B cell (primary cell): ENCODE data around the gene SIRT3. TPM values are rescaled to one million over a fixed set of nuclear protein-coding genes. Genes with fewer than 3 reads are reported as not detected.

Experiments
- ATAC-seq: fragments of 200-7000 bp; cut with Tn5 transposase; one replicate; pipeline ENCODE4 v1.10.0; 2021; ENCODE audit warnings: low read depth, mild to moderate bottlenecking, moderate number of reproducible peaks, moderate library complexity
- CTCF ChIA-PET: fragments of 350-600 bp; sonication (Branson Sonifier 250); formaldehyde crosslinking; loops from one replicate; lab custom pipeline; 2021; ENCODE audit warnings: antibody characterized with exemption, inconsistent platforms; lab: Charles Lee
- POLR2A ChIA-PET: fragments of 350-600 bp; sonication (Branson Sonifier 250); formaldehyde crosslinking; loops from one replicate; lab custom pipeline; 2021; ENCODE audit warnings: antibody characterized with exemption; lab: Charles Lee
- DNase-seq: peaks from one replicate; pipeline ENCODE4 v3.0.0; 2013
- H2AFZ ChIP-seq: 2 replicates; pipeline ENCODE4 v1.6.1; 2012; ENCODE audit warnings: mild to moderate bottlenecking, low read depth, low read length; ENCODE audit not compliant: insufficient read depth, poor library complexity, severe bottlenecking
- H3K27ac ChIP-seq, 2 donors: 1 replicate in 1 of 2; 2 replicates in 1 of 2; pipeline ENCODE4 v1.5.1; 2012 to 2013; ENCODE audit warnings: low read length in 2 of 2, mild to moderate bottlenecking in 2 of 2, moderate library complexity in 1 of 2
- H3K27me3 ChIP-seq, 4 experiments: fragments of 200-600 bp in 1 of 4; sonication (generic) in 1 of 4; replicated peaks in 1 of 4; 1 replicate in 2 of 4; 2 replicates in 2 of 4; pipeline versions ENCODE4 v1.6.1 to v1.7.0; 2013 to 2016; ENCODE audit warnings: low read length in 3 of 4, mild to moderate bottlenecking in 2 of 4, mixed read lengths in 1 of 4, moderate library complexity in 1 of 4; ENCODE audit not compliant: insufficient read depth in 4 of 4, control insufficient read depth in 3 of 4; ENCODE audit errors: control extremely low read depth in 1 of 4
- H3K36me3 ChIP-seq, 2 experiments: replicated peaks in 1 of 2; 1 replicate in 1 of 2; 2 replicates in 1 of 2; pipeline versions ENCODE4 v1.6.1 to v1.7.1; 2013; ENCODE audit warnings: low read length in 1 of 2; ENCODE audit not compliant: insufficient read depth in 2 of 2, control insufficient read depth in 1 of 2; ENCODE audit errors: control extremely low read depth in 1 of 2, extremely low read depth in 1 of 2
- H3K4me1 ChIP-seq, 2 donors: fragments of 200-600 bp in 1 of 2; sonication (generic) in 1 of 2; 1 replicate in 1 of 2; 2 replicates in 1 of 2; pipeline versions ENCODE4 v1.5.1 to v1.6.1; 2013 to 2017; ENCODE audit warnings: low read length in 2 of 2; ENCODE audit not compliant: control insufficient read depth in 2 of 2, insufficient read depth in 2 of 2
- H3K4me2 ChIP-seq: replicated peaks from 2 replicates; pipeline ENCODE3; 2012; ENCODE audit warnings: mild to moderate bottlenecking, low read depth, low read length; ENCODE audit not compliant: poor library complexity, severe bottlenecking
- H3K4me3 ChIP-seq, 5 experiments: fragments of 200-600 bp in 1 of 5; sonication (generic) in 1 of 5; 1 replicate in 3 of 5; 2 replicates in 2 of 5; pipeline versions ENCODE4 v1.5.1 to v1.7.0; 2011 to 2016; ENCODE audit warnings: low read length in 4 of 5, mild to moderate bottlenecking in 4 of 5, low read depth in 2 of 5, control low read depth in 1 of 5, moderate library complexity in 1 of 5; ENCODE audit not compliant: insufficient read depth in 1 of 5; ENCODE audit errors: control extremely low read depth in 1 of 5, extremely low read depth in 1 of 5
- H3K79me2 ChIP-seq: fragments of 200-600 bp; sonication (generic); one replicate; pipeline ENCODE4 v1.6.0; 2016; ENCODE audit warnings: low read length; ENCODE audit not compliant: control insufficient read depth, insufficient read depth
- H3K9ac ChIP-seq: fragments of 200-600 bp; sonication (generic); 2 replicates; pipeline ENCODE4 v1.6.1; 2017; ENCODE audit warnings: mild to moderate bottlenecking, low read length, moderate library complexity
- H3K9me3 ChIP-seq, 3 donors: one replicate each; pipeline versions ENCODE4 v1.6.1 to v1.7.1; 2013; ENCODE audit warnings: low read length in 2 of 3; ENCODE audit not compliant: control insufficient read depth in 2 of 3, insufficient read depth in 1 of 3; ENCODE audit errors: control extremely low read depth in 1 of 3
- H4K20me1 ChIP-seq: 2 replicates; pipeline ENCODE4 v1.6.0; 2012; ENCODE audit warnings: mild to moderate bottlenecking, low read length; ENCODE audit not compliant: insufficient read depth, control insufficient read depth, poor library complexity, severe bottlenecking
- H3K27ac Mint-ChIP-seq: one replicate; pipeline ENCODE4 v1.8.0; 2021; ENCODE audit warnings: mixed read lengths
- H3K27me3 Mint-ChIP-seq: one replicate; pipeline ENCODE4 v1.8.0; 2021; ENCODE audit warnings: mixed read lengths
- H3K4me1 Mint-ChIP-seq: one replicate; pipeline ENCODE4 v1.8.0; 2021; ENCODE audit warnings: mixed read lengths
- H3K4me3 Mint-ChIP-seq: one replicate; pipeline ENCODE4 v1.8.0; 2021; ENCODE audit warnings: mixed read lengths
- H3K9me3 Mint-ChIP-seq: one replicate; pipeline ENCODE4 v1.8.0; 2022; ENCODE audit warnings: mixed read lengths; ENCODE audit not compliant: insufficient read depth
- EZH2 ChIP-seq: IDR thresholded peaks from 2 replicates; pipeline ENCODE4 v1.6.1; 2012; ENCODE audit warnings: borderline replicate concordance, low read depth, mild to moderate bottlenecking, moderate library complexity, low read length; ENCODE audit not compliant: insufficient read depth, poor library complexity, severe bottlenecking
- WGBS: methylation state at CpG from one replicate; pipeline ENCODE4 v1.1.5; 2013; ENCODE audit warnings: missing lambda C conversion rate; ENCODE audit not compliant: insufficient coverage; 5-methylcytosine and 5-hydroxymethylcytosine counted together
- intact Hi-C: fragments of 100-400 bp; cut with micrococcal nuclease; formaldehyde crosslinking; loops from one replicate; pipeline ENCODE4 v1.10.0; 2022
- polyA plus RNA-seq: library from polyadenylated mRNA; depleted of rRNA; stranded (reverse); fragments of >200 nt; gene quantifications from 2 replicates; pipeline ENCODE4 v1.2.3, GENCODE V29; 2012
- total RNA-seq, 2 donors: library from RNA; stranded (reverse); fragments of 120-200 nt in 1 of 2; gene quantifications; 1 replicate in 1 of 2; 2 replicates in 1 of 2; pipeline versions ENCODE4 v1.2.3 to v1.2.4, GENCODE V29; 2013 to 2022
- TF ChIP-seq, protein P1 (sequence below): fragments of 200-600 bp; IDR thresholded peaks from one replicate; pipeline ENCODE4 v1.8.0; 2022; ENCODE audit warnings: antibody characterized with exemption, mild to moderate bottlenecking

The SIRT3 gene
- total and polyA plus RNA-seq, 2 donors (not counting 1 experiment from before 2014, with no cell fraction given) = 22.9 to 27.9 TPM

GRCh38 chr11:223026-223789 is 12.9 kb downstream of the SIRT3 start:
- no peaks in the 10 kb centered on the region for H3K9me3 ChIP-seq
- TF ChIP-seq, protein P1, sequence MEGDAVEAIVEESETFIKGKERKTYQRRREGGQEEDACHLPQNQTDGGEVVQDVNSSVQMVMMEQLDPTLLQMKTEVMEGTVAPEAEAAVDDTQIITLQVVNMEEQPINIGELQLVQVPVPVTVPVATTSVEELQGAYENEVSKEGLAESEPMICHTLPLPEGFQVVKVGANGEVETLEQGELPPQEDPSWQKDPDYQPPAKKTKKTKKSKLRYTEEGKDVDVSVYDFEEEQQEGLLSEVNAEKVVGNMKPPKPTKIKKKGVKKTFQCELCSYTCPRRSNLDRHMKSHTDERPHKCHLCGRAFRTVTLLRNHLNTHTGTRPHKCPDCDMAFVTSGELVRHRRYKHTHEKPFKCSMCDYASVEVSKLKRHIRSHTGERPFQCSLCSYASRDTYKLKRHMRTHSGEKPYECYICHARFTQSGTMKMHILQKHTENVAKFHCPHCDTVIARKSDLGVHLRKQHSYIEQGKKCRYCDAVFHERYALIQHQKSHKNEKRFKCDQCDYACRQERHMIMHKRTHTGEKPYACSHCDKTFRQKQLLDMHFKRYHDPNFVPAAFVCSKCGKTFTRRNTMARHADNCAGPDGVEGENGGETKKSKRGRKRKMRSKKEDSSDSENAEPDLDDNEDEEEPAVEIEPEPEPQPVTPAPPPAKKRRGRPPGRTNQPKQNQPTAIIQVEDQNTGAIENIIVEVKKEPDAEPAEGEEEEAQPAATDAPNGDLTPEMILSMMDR = no peak
- TF ChIP-seq EZH2 = no peak
- H3K27ac Mint-ChIP-seq = no peak overlapping the region
- ATAC-seq (no peak), DNase-seq (no peak)
- no peaks in the 10 kb centered on the region for H4K20me1 ChIP-seq
- no peak overlapping the region for H3K4me3 ChIP-seq
- peaks cover 28% of the 10 kb centered on the region for H3K79me2 ChIP-seq
- intact Hi-C loops = no loop called here
- ChIA-PET CTCF (no interaction called here), POLR2A (no interaction called here)
- no peak overlapping the region for H3K27ac ChIP-seq
- no peak overlapping the region for H3K9ac ChIP-seq
- H3K4me1 Mint-ChIP-seq = peaks cover 6% of the 10 kb centered on the region
- 94% methylated on average over 16 of the region's 16 CpGs for WGBS
- no peak overlapping the region for H2AFZ ChIP-seq
- H3K27me3 Mint-ChIP-seq = no peaks in the 10 kb centered on the region
- no peaks in the 10 kb centered on the region for H3K4me1 ChIP-seq
- H3K36me3 ChIP-seq = peaks cover 0 to 24% of the 10 kb centered on the region in 2 experiments
- no peaks in the 10 kb centered on the region for H3K9me3 Mint-ChIP-seq
- H3K27me3 ChIP-seq = no peaks in the 10 kb centered on the region
- no peak overlapping the region for H3K4me3 Mint-ChIP-seq
- no peak overlapping the region for H3K4me2 ChIP-seq
